H1 (cell line): ENCODE data around the gene DOCK6. TPM values are rescaled to one million over a fixed set of nuclear protein-coding genes. Genes with fewer than 3 reads are reported as not detected.

Experiments used
- CTCF ChIA-PET: fragments of 300-600 bp; sonication (Branson Sonifier 250); formaldehyde crosslinking; loops from one replicate; lab custom pipeline; 2021; ENCODE audit not compliant: partially characterized antibody; lab: Charles Lee
- POLR2A ChIA-PET: fragments of 300-600 bp; sonication (Branson Sonifier 250); formaldehyde crosslinking; loops from one replicate; lab custom pipeline; 2021; ENCODE audit warnings: inconsistent platforms; ENCODE audit not compliant: partially characterized antibody; lab: Charles Lee
- DNase-seq, 2 experiments: peaks; one replicate each; pipeline versions ENCODE4 v3.0.0 to v3.0.0-alpha.2; 2010 to 2022; ENCODE audit warnings: low spot score in 2 of 2, low read depth in 1 of 2, mixed read lengths in 1 of 2
- FAIRE-seq: peaks from 2 replicates; lab custom pipeline; 2011; peaks lifted over from hg19 to GRCh38; lab: Jason Lieb, UNC
- H2AFZ ChIP-seq: 2 replicates; pipeline ENCODE4 v1.8.1; 2012; ENCODE audit warnings: low read length, inconsistent platforms
- H2AK5ac ChIP-seq: 2 replicates; pipeline ENCODE4 v1.6.1; 2013; ENCODE audit warnings: low read depth, low read length
- H2BK120ac ChIP-seq: replicated peaks from 2 replicates; pipeline ENCODE3; 2013; ENCODE audit warnings: low read depth, low read length, inconsistent platforms
- H2BK12ac ChIP-seq: 2 replicates; pipeline ENCODE4 v1.6.1; 2013; ENCODE audit warnings: low read depth, low read length
- H2BK15ac ChIP-seq: 2 replicates; pipeline ENCODE4 v1.6.1; 2013; ENCODE audit warnings: low read length
- H2BK20ac ChIP-seq: 2 replicates; pipeline ENCODE4 v1.6.1; 2013; ENCODE audit warnings: low read length
- H2BK5ac ChIP-seq: 2 replicates; pipeline ENCODE4 v1.6.1; 2013; ENCODE audit warnings: low read depth, low read length
- H3K14ac ChIP-seq: 2 replicates; pipeline ENCODE4 v1.6.1; 2013; ENCODE audit warnings: inconsistent platforms; ENCODE audit not compliant: insufficient read length
- H3K18ac ChIP-seq: 2 replicates; pipeline ENCODE4 v1.6.1; 2013; ENCODE audit warnings: low read length; ENCODE audit errors: extremely low read depth
- H3K23ac ChIP-seq: 2 replicates; pipeline ENCODE4 v1.6.1; 2013; ENCODE audit warnings: inconsistent platforms; ENCODE audit not compliant: insufficient read length
- H3K23me2 ChIP-seq: 2 replicates; pipeline ENCODE4 v1.6.1; 2013; ENCODE audit warnings: low read depth, low read length
- H3K27ac ChIP-seq: 2 replicates; pipeline ENCODE4 v1.6.1; 2011; ENCODE audit warnings: low read depth, low read length, inconsistent platforms
- H3K27me3 ChIP-seq, 4 experiments: replicated peaks in 1 of 4; 1 replicate in 1 of 4; 2 replicates in 3 of 4; pipeline versions ENCODE4 v1.6.1 to v1.8.1; 2011 to 2013; ENCODE audit warnings: low read length in 3 of 4, mild to moderate bottlenecking in 3 of 4, inconsistent platforms in 2 of 4, mixed read lengths in 2 of 4, moderate library complexity in 1 of 4; ENCODE audit not compliant: control insufficient read depth in 3 of 4, insufficient read depth in 3 of 4; ENCODE audit errors: extremely low read depth in 1 of 4
- H3K36me3 ChIP-seq, 4 experiments: 2 replicates each; pipeline versions ENCODE4 v1.6.1 to v1.8.1; 2011 to 2013; ENCODE audit warnings: mild to moderate bottlenecking in 4 of 4, low read length in 3 of 4, moderate library complexity in 2 of 4, control low read depth in 1 of 4, inconsistent platforms in 1 of 4; ENCODE audit not compliant: insufficient read depth in 4 of 4, control insufficient read depth in 2 of 4
- H3K4ac ChIP-seq: replicated peaks from 2 replicates; pipeline ENCODE3; 2013; ENCODE audit warnings: low read length, low read depth, mixed read lengths, inconsistent platforms; ENCODE audit not compliant: insufficient read length
- H3K4me1 ChIP-seq, 4 experiments: replicated peaks in 1 of 4; 1 replicate in 1 of 4; 2 replicates in 3 of 4; pipeline versions ENCODE4 v1.6.1 to v1.8.1; 2011 to 2013; ENCODE audit warnings: low read length in 3 of 4, inconsistent platforms in 2 of 4, mixed read lengths in 1 of 4; ENCODE audit not compliant: insufficient read depth in 4 of 4, control insufficient read depth in 3 of 4
- H3K4me2 ChIP-seq, 2 experiments: 2 replicates each; pipeline versions ENCODE4 v1.6.1 to v1.8.1; 2011 to 2013; ENCODE audit warnings: low read depth in 2 of 2, low read length in 2 of 2, control low read depth in 1 of 2, inconsistent platforms in 1 of 2, mild to moderate bottlenecking in 1 of 2; ENCODE audit not compliant: insufficient read depth in 1 of 2
- H3K4me3 ChIP-seq, 4 experiments: fragments of 200-600, 300-600 bp in 1 of 4; sonication (generic), shearing (Covaris generic), sonication (Bioruptor Twin) in 1 of 4; 2 replicates each; pipeline versions ENCODE4 v1.5.1 to v1.8.1; 2011 to 2016; ENCODE audit warnings: low read length in 4 of 4, low read depth in 3 of 4, control low read depth in 2 of 4, inconsistent platforms in 2 of 4, mild to moderate bottlenecking in 2 of 4, mixed read lengths in 1 of 4, moderate library complexity in 1 of 4; ENCODE audit not compliant: insufficient read depth in 2 of 4; ENCODE audit errors: extremely low read depth in 1 of 4
- H3K56ac ChIP-seq: replicated peaks from 2 replicates; pipeline ENCODE3; 2013; ENCODE audit warnings: low read depth, mild to moderate bottlenecking, mixed read lengths, low read length, inconsistent platforms; ENCODE audit not compliant: insufficient read length
- H3K79me1 ChIP-seq: 2 replicates; pipeline ENCODE4 v1.6.1; 2013; ENCODE audit warnings: low read depth, low read length, control low read depth
- H3K79me2 ChIP-seq, 2 experiments: 2 replicates each; pipeline versions ENCODE4 v1.6.1 to v1.8.1; 2012 to 2013; ENCODE audit warnings: low read length in 2 of 2, mild to moderate bottlenecking in 2 of 2, inconsistent platforms in 1 of 2; ENCODE audit not compliant: insufficient read depth in 2 of 2, control insufficient read depth in 1 of 2
- H3K9ac ChIP-seq, 4 experiments: replicated peaks in 1 of 4; 1 replicate in 1 of 4; 2 replicates in 3 of 4; pipeline versions ENCODE4 v1.6.1 to v1.8.1; 2011 to 2013; ENCODE audit warnings: low read depth in 3 of 4, low read length in 3 of 4, control low read depth in 2 of 4, mild to moderate bottlenecking in 2 of 4, moderate library complexity in 2 of 4, inconsistent platforms in 1 of 4; ENCODE audit errors: extremely low read depth in 1 of 4
- H3K9me3 ChIP-seq, 2 experiments: 2 replicates each; pipeline versions ENCODE4 v1.6.1 to v1.8.1; 2012 to 2013; ENCODE audit warnings: mild to moderate bottlenecking in 2 of 2, moderate library complexity in 2 of 2, control low read depth in 1 of 2, inconsistent platforms in 1 of 2, low read depth in 1 of 2, low read length in 1 of 2, mixed read lengths in 1 of 2; ENCODE audit not compliant: insufficient read depth in 2 of 2
- H4K20me1 ChIP-seq, 2 experiments: replicated peaks in 1 of 2; 2 replicates each; pipeline versions ENCODE3 to v1.8.1; 2011 to 2013; ENCODE audit warnings: inconsistent platforms in 2 of 2, low read length in 2 of 2, mild to moderate bottlenecking in 1 of 2; ENCODE audit not compliant: insufficient read depth in 2 of 2, control insufficient read depth in 1 of 2
- H4K5ac ChIP-seq: 2 replicates; pipeline ENCODE4 v1.6.1; 2013; ENCODE audit warnings: low read length, low read depth, mixed read lengths, inconsistent platforms; ENCODE audit not compliant: insufficient read length
- H4K8ac ChIP-seq: 2 replicates; pipeline ENCODE4 v1.8.0; 2013; ENCODE audit warnings: mild to moderate bottlenecking, moderate library complexity, low read length, inconsistent platforms; ENCODE audit not compliant: insufficient read depth; ENCODE audit errors: extremely low read depth
- H4K91ac ChIP-seq: replicated peaks from 2 replicates; pipeline ENCODE3; 2013; ENCODE audit warnings: low read length, mixed read lengths, inconsistent platforms; ENCODE audit not compliant: insufficient read length
- PHF8 ChIP-seq: fragments of 200-600 bp; sonication (generic); conservative IDR thresholded peaks from 2 replicates; pipeline ENCODE4 v1.7.1; 2012; ENCODE audit warnings: low read depth, mild to moderate bottlenecking, inconsistent platforms, low read length, moderate library complexity
- WGBS, 2 experiments: shearing (Covaris generic) in 1 of 2; methylation state at CpG; one replicate each; pipeline versions ENCODE4 v1.1.6 to v1.1.7; 2013 to 2015; ENCODE audit warnings: low lambda C conversion rate in 2 of 2, mixed read lengths in 2 of 2, inconsistent platforms in 1 of 2, low coverage in 1 of 2, missing lambda C conversion rate in 1 of 2; ENCODE audit not compliant: insufficient replicate concordance in 2 of 2, insufficient coverage in 1 of 2, insufficient read length in 1 of 2; ENCODE audit errors: extremely low coverage in 1 of 2, missing lambda C conversion rate in 1 of 2; 5-methylcytosine and 5-hydroxymethylcytosine counted together
- polyA plus RNA-seq, 7 experiments: library from polyadenylated mRNA; depleted of rRNA in 3 of 7; stranded (reverse) in 5 of 7; unstranded in 2 of 7; fragments of >200 nt in 5 of 7; fragments of 200-250 nt in 2 of 7; gene quantifications; 1 replicate in 5 of 7; 2 replicates in 1 of 7; 4 replicates in 1 of 7; pipeline versions ENCODE4 v1.2.1 to v1.2.3, GENCODE V29; 2011 to 2013; ENCODE audit warnings: missing spikeins in 2 of 7, mixed read lengths in 2 of 7
- total RNA-seq: library from RNA; stranded (reverse); fragmentation: NEBNext Ultra II Directional; extraction: Animal tissue kit (Norgen Biotek cat#: 25700); gene quantifications from 2 replicates; pipeline ENCODE4 v1.2.1, GENCODE V29; 2021

Gene DOCK6
- total and polyA plus RNA-seq, 2 of the 8 experiments (the other 6 are each of a cell fraction or from before 2014, with no cell fraction given), result 25.5 to 54.7 TPM

DNA sequence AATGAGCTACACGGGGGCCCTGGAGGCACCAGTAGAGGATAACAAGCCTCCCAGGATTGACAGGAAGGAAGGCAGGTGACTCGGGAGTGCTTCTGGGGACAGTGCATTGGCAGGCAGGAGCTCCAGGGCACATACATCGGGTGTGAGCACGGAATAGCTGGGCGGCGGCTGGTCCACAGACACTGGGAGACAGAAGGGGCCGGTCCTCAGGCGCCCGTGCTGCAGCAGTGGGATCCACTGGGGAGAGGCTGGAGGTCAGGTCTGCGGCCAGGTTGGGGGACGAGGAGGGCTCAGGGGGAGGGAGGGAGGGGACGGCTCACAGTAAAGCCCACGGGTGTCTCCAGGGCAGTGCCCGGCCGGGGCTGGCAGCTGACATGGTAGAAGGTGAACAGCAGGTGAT, 25.0 kb downstream of the DOCK6 start:
- H4K91ac ChIP-seq, result no peak overlapping the region
- H3K9ac ChIP-seq, result no peak overlapping the region
- no peak overlapping the region for H3K18ac ChIP-seq
- WGBS, 2 experiments, result 94% methylated on average over 7 of the region's 15 CpGs; no CpG with 5 or more reads in 1 of the 2 experiments
- no peaks in the 10 kb centered on the region for H3K9me3 ChIP-seq
- no peak overlapping the region for H3K23ac ChIP-seq
- no peak overlapping the region for H2AFZ ChIP-seq
- ChIA-PET CTCF (interaction anchor here (0.7 to 1.4 kb wide), 3 partner anchors 19 to 73 kb away, joined by 3 to 4 read pairs (median 3); no protein-coding TSS in a partner anchor), POLR2A (interaction anchor here (0.8 to 1.1 kb wide), 2 partner anchors 12 to 125 kb away, joined by 3 to 4 read pairs; no protein-coding TSS in a partner anchor)
- H3K4me3 ChIP-seq, result no peak overlapping the region
- H4K5ac ChIP-seq, result no peak overlapping the region
- H4K8ac ChIP-seq, result no peak overlapping the region
- no peak overlapping the region for H3K27ac ChIP-seq
- no peaks in the 10 kb centered on the region for H3K27me3 ChIP-seq
- H3K79me2 ChIP-seq, result no peaks in the 10 kb centered on the region
- no peak overlapping the region for H3K14ac ChIP-seq
- peaks cover 0 to 12% (median 7%) of the 10 kb centered on the region in 4 experiments; a peak in 6 of 8 replicates for H3K36me3 ChIP-seq
- no peak for DNase-seq
- H2BK5ac ChIP-seq, result no peak overlapping the region; the same call in 1 of the 2 replicates
- no peak overlapping the region for H2BK12ac ChIP-seq
- H3K79me1 ChIP-seq, result no peaks in the 10 kb centered on the region
- no peaks in the 10 kb centered on the region for H3K4me1 ChIP-seq
- H2BK15ac ChIP-seq, result no peak overlapping the region
- H3K23me2 ChIP-seq, result no peaks in the 10 kb centered on the region
- peaks cover 2 to 5% of the 10 kb centered on the region in 2 experiments for H4K20me1 ChIP-seq
- H2BK20ac ChIP-seq, result no peak overlapping the region
- H2AK5ac ChIP-seq, result no peak overlapping the region
- no peak for FAIRE-seq
- H3K4me2 ChIP-seq, result no peak overlapping the region
- no peak overlapping the region for H2BK120ac ChIP-seq
- no peak overlapping the region for H3K4ac ChIP-seq
- no peak overlapping the region for H3K56ac ChIP-seq
- TF ChIP-seq PHF8, result no peak
